T-helper 1 cell treated with Interleukin-12 subunit alpha and Interleukin-12 subunit beta and Interleukin-4 antibody, amounts not matched to agents 30 μg/mL and 1 μg/mL, for 36 hours (primary cell): ENCODE results near the gene LINC00237.

Experiments
- H3K27ac Mint-ChIP-seq: one replicate; pipeline ENCODE4 v1.8.0; 2021; ENCODE audit warnings: mild to moderate bottlenecking, mixed read lengths
- H3K27me3 Mint-ChIP-seq: one replicate; pipeline ENCODE4 v1.8.0; 2021; ENCODE audit warnings: low read depth, mixed read lengths
- H3K36me3 Mint-ChIP-seq: one replicate; pipeline ENCODE4 v1.8.0; 2021; ENCODE audit warnings: low read depth, mixed read lengths
- H3K4me1 Mint-ChIP-seq: one replicate; pipeline ENCODE4 v1.8.0; 2021; ENCODE audit warnings: low read depth, mixed read lengths
- H3K4me3 Mint-ChIP-seq: one replicate; pipeline ENCODE4 v1.8.0; 2021; ENCODE audit warnings: mild to moderate bottlenecking, moderate library complexity, mixed read lengths
- H3K9me3 Mint-ChIP-seq: one replicate; pipeline ENCODE4 v1.8.0; 2021; ENCODE audit warnings: mixed read lengths

Gene LINC00237

GRCh38 chr20:21053002-21053762, 53.0 kb downstream of the LINC00237 start:
- H3K27ac Mint-ChIP-seq: no peak overlapping the region
- no peaks in the 10 kb centered on the region for H3K9me3 Mint-ChIP-seq
- no peaks in the 10 kb centered on the region for H3K36me3 Mint-ChIP-seq
- no peak overlapping the region for H3K4me3 Mint-ChIP-seq
- H3K27me3 Mint-ChIP-seq: peaks cover 35% of the 10 kb centered on the region
- H3K4me1 Mint-ChIP-seq: no peaks in the 10 kb centered on the region

DNA sequence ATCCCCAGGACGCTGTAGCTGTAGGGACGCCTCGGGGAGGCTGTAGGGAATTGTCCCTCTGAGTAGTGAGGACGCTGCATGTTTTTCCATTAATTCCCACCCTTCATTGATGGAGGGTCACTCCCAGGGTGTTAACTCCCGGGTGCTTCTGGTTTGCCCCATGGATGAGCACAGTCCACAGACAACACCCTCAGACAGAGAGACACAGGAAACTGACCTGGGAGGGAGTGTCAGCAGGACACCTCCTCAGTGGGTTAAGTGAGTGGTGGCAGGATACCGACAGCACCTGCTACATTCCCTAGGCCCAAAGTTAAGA, 53.5 kb downstream of the LINC00237 start:
- Mint-ChIP-seq H3K4me3 (no peak overlapping the region), H3K27ac (no peak overlapping the region), H3K4me1 (no peaks in the 10 kb centered on the region), H3K9me3 (no peaks in the 10 kb centered on the region), H3K36me3 (no peaks in the 10 kb centered on the region), H3K27me3 (peaks cover 30% of the 10 kb centered on the region)

DNA sequence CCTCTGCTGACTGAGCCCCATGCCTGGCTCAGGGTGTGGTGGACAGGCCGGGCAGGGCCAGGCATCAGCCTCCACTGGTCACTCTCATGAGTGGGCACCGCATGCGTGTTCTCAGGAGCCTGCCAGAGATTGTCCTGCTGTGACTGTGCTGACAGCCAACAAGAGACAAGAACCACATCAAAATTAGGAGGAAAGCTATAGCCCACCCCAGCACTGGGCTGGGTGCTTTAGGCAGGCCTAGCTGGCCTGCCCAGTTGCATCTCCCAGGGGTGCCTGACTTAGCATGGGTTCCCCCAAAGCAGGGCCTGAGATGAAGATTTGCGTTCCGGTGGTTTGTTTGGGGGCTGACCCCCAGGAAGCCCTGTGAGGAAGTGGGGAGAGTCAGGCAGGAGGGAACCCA, 53.9 kb downstream of the LINC00237 start:
- Mint-ChIP-seq H3K4me3 (no peak overlapping the region), H3K27me3 (peaks cover 28% of the 10 kb centered on the region), H3K27ac (no peak overlapping the region), H3K9me3 (no peaks in the 10 kb centered on the region), H3K4me1 (no peaks in the 10 kb centered on the region), H3K36me3 (no peaks in the 10 kb centered on the region)

GRCh38 chr20:21050710-21051109, 55.4 kb downstream of the LINC00237 start:
- Mint-ChIP-seq H3K27ac (no peak overlapping the region), H3K36me3 (no peaks in the 10 kb centered on the region), H3K4me3 (no peak overlapping the region), H3K4me1 (no peaks in the 10 kb centered on the region), H3K27me3 (peaks cover 25% of the 10 kb centered on the region), H3K9me3 (no peaks in the 10 kb centered on the region)

DNA sequence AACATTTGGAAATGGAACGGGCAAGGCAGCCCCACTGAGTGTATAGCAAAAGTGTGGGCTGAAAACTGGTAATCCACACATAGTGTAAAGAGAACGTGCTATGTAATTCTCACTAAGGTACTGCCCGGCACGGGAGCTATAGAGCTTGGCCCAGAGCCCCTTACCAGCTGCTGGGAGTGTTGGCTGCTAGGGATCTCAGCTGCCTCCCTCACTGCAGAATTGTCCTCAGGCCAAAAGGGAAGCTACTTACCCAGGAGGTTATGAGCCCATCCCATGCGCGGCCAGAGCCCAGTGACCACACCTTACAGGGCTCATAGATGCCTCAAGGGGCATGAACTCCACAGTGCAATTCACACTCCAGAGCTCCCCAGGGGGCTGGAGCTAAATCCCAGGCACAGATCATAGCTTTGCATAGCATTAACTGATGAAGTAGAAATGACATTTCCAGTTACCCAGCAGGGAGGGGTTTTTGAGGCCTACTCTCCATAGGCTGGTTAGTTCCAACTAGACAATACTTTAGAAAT, 56.8 kb downstream of the LINC00237 start:
- H3K4me3 Mint-ChIP-seq: no peak overlapping the region
- H3K27ac Mint-ChIP-seq: no peak overlapping the region
- H3K36me3 Mint-ChIP-seq: no peaks in the 10 kb centered on the region
- H3K4me1 Mint-ChIP-seq: no peaks in the 10 kb centered on the region
- peaks cover 21% of the 10 kb centered on the region for H3K27me3 Mint-ChIP-seq
- no peaks in the 10 kb centered on the region for H3K9me3 Mint-ChIP-seq

- Mint-ChIP-seq H3K4me1 (no peaks in the 10 kb centered on the region), H3K9me3 (no peaks in the 10 kb centered on the region), H3K27me3 (peaks cover 18% of the 10 kb centered on the region), H3K36me3 (no peaks in the 10 kb centered on the region), H3K27ac (no peak overlapping the region), H3K4me3 (no peak overlapping the region)
Measured at GRCh38 chr20:21048841-21049273, 57.3 kb downstream of the LINC00237 start.

DNA sequence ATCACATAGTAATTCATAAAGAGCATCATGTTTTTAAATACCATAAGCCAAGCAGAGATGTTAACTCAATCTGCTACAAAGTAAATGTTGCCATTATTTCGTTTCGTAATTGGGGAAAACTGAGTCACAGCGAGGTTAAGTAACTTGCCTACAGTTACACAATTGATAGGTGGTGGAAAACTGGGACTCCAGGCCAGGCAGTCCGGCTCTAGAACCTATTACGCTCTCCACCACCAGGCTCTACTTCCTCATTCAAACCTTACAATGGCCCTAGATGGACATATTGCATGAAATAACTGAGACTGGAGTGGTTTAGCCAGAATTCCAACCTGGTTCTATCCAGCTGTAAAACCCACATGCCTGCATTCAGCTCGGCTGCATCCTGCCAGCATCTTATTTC, 58.2 kb downstream of the LINC00237 start:
- no peak overlapping the region for H3K27ac Mint-ChIP-seq
- H3K4me3 Mint-ChIP-seq: no peak overlapping the region
- no peaks in the 10 kb centered on the region for H3K4me1 Mint-ChIP-seq
- no peaks in the 10 kb centered on the region for H3K9me3 Mint-ChIP-seq
- H3K36me3 Mint-ChIP-seq: no peaks in the 10 kb centered on the region
- H3K27me3 Mint-ChIP-seq: peaks cover 11% of the 10 kb centered on the region

- Mint-ChIP-seq H3K9me3 (no peaks in the 10 kb centered on the region), H3K4me1 (no peaks in the 10 kb centered on the region), H3K27me3 (peaks cover 3% of the 10 kb centered on the region), H3K4me3 (no peak overlapping the region), H3K36me3 (no peaks in the 10 kb centered on the region), H3K27ac (no peak overlapping the region)
Measured at GRCh38 chr20:21046413-21047070, 59.6 kb downstream of the LINC00237 start.
